GM18519 (cell line): ENCODE measurements around the gene TRIM73.
A peak's percentile ranks its signal among the peaks of the same experiment; 100 is the strongest.
"Not testable (repeated sequence)": the region's sequence is repeated elsewhere in the genome, so short reads cannot be mapped to it uniquely, and the experiment has no call there.

Source experiments
- ATAC-seq: cut with Tn5 transposase; IDR thresholded peaks from one replicate; pipeline ENCODE4 v1.9.1; 2021; ENCODE audit warnings: mild to moderate bottlenecking, moderate library complexity; ENCODE audit not compliant: unreplicated experiment, low FRiP score

TRIM73 gene

DNA sequence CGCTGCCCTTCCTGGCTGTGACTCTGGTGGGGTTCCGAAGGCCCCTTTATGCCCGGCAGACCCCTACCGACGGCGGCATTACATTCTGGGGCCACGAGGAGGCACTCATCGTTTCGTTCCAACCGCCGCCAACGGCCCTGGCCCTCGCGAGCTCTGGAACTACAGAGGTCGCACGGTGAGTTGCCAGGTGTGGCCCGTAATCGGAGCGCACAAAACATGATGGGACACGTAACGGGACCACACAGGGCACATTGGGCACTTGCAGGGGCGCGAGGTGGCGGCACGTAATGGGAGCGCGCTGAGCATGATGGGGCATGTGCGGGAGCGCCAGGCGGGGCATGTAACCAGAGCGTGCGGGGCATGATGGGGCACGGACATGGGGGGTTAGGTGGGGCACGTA is at the start of gene TRIM73:
Gene TRIM73 (plus strand): TSS at position 301 of the 400 bp plus-strand sequence. CDS start 3,305 bp downstream, outside the sequence.
- ATAC-seq = not testable (repeated sequence)

DNA sequence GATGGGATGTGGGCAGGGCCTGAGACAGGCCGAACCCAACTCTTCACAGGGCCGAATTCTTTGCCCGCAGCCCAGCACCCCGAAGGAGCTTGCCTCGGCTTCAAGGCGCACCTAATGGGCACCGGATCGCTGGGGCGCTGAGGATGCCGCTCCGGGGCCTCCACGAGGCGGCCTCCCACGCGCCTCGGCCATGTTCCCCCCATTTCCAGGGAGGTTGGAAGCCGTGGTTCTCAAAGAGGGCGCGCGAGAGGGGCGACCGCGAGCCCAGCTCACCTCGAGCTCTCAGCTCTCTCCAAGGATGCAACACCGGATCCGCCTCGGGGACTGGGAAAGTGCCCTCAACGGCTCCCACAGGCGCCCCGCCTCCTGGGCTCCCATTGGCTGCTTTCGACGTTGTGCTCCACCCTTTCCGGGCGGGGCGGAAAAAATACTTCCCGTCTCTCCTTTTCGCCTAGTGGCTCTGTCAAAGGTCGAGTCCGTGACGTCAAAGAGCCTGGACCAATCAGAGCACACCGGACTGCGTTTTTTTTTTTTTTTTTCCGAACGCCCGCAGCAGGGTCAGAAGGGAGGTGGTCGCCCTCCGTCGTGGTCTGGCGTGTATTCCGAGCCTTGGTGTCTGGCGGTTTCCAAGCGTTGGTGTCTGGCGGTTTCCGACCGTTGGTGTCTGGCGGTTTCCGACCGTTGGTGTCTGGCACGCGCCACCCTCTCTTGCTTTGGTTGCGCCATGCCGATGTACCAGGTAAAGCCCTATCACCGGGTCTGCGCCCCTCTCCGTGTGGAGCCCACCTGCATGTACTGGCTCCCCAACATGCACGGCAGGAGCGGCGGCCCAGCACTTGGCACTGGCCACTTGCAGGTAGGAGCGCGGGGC is 36.5 kb upstream of the TRIM73 start:
- not testable (repeated sequence) for ATAC-seq

GRCh38 chr7:75359542-75359848 is 35.9 kb upstream of the TRIM73 start:
- ATAC-seq = not testable (repeated sequence)

DNA sequence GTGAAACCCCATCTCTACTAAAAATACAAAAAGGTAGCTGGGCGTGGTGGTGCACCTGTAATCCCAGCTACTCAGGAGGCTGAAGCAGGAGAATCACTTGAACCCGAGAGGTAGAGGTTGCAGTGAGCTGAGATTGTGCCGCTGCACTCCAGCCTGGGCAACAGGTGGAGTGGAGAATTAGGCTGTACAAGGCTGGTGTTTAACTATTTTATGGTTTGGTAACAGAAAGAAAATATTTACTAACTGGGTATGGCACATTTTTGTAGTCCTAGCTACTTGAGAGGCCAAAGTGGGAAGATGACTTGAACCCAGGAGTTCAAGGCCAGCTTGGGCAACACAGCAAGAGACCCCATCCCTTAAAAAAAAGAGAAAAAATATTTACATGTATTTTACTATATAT is 31.4 kb upstream of the TRIM73 start:
- not testable (repeated sequence) for ATAC-seq

DNA sequence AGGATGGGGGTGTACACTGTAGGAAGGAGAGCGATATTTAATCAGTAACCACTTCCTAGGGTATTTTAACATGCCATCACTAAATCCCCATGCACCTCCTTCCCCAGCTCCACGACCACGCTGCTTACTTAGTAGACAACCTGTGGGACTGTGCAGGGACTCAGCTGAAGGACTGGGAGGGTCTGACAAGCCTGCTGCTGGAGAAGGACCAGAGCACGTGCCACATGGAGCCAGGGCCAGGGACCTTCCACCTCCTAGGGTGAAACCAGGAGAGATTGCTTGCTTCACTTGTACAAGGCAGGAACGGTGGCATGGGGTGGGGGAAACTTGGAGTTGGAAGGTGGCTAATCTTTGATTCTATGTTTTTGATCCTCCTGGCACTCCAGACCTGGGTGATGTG is 28.8 kb upstream of the TRIM73 start:
- not testable (repeated sequence) for ATAC-seq

DNA sequence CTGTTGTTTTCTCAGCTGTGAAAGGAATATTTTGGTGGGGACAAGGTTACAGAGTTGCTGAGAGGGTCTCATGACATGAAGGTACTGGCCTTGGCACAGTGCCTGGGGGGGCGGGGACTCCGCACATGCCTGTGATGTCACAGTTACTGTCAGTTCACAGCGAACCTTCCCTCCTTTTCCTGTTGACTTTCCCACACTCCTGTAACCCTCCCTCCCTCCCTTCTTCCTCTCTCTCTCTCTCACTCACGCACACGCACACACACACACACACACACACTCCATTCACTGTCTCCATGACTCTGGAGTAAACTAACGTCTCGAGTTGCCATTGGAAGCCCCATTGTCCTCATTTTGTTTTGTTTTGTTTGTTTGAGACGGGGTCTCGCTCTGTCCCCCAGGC is 28.1 kb upstream of the TRIM73 start:
- not testable (repeated sequence) for ATAC-seq

DNA sequence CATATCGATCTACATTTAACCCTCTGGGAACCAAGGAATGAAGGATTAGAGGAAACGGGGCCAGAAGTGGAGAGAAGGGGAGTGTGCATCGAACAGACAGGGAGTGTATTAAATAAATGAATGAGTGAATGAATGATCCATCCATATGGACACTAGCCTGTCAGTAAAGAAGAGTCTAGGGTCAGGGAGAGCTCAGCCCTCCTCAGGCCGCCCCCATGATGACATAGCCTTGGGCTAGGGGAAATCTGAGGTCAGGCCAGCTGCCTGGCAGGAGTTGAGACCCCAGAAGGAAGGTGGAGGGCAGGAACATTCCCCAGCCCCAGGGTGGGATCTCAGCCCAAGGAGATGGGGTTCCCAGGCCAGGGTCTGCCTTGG is 21.3 kb upstream of the TRIM73 start:
- ATAC-seq = not testable (repeated sequence)

- ATAC-seq = not testable (repeated sequence)
These were observed 20.7 kb upstream of the TRIM73 start for GRCh38 chr7:75374519-75375317.

GRCh38 chr7:75393194-75393593 is 2.2 kb upstream of the TRIM73 start:
- ATAC-seq = not testable (repeated sequence)

DNA sequence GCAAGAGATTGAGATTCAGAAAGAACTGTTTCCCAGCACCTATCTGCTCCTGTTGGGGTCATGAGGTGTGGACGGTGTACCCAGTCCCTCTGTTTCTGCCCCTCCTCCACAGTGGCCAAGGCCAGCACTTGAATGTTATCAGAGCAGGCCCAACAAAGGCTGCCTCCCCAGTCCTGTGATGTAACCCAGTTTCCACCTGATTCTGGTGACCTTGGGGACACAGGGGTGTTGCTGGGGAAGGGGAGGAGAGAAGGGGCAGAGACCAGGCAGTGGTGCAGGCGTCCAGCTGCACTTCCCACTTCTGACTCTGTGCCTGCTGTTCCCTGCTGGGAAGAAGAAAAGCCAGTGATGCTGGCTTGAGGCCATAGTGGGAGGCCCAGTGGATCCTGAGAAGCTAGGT is 2.4 kb downstream of the TRIM73 start:
- not testable (repeated sequence) for ATAC-seq

DNA sequence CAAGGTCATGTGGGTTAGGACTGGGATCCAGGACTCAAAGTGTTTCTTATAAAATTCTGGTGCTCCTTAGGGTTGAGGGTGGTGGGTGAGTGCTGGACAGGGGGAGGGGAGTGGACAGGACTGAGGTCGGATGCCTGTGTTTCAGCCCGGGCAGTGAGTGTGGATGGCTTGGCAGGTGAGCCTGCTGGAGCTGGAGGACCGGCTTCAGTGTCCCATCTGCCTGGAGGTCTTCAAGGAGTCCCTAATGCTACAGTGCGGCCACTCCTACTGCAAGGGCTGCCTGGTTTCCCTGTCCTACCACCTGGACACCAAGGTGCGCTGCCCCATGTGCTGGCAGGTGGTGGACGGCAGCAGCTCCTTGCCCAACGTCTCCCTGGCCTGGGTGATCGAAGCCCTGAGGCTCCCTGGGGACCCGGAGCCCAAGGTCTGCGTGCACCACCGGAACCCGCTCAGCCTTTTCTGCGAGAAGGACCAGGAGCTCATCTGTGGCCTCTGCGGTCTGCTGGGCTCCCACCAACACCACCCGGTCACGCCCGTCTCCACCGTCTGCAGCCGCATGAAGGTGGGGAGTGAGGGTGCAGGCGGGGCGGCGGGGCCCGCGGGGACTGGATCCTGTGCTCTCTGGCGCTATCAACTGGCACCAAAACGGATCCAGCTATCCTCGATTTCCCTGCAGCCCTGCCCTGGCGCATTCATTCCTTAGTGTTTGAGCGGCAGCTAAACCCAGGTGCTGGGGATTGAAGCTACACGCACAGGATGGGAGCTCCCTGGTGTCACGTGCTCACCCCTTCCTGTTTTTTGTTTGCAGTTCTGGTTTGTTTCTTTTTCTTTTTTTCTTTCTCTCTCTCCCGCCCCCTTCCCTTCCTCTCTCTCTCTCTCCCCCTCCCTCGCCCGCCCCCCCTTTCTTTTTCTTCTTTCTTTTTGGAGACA is 3.6 kb downstream of the TRIM73 start:
- ATAC-seq = not testable (repeated sequence)

GRCh38 chr7:75400575-75400974 is 5.1 kb downstream of the TRIM73 start:
- not testable (repeated sequence) for ATAC-seq

DNA sequence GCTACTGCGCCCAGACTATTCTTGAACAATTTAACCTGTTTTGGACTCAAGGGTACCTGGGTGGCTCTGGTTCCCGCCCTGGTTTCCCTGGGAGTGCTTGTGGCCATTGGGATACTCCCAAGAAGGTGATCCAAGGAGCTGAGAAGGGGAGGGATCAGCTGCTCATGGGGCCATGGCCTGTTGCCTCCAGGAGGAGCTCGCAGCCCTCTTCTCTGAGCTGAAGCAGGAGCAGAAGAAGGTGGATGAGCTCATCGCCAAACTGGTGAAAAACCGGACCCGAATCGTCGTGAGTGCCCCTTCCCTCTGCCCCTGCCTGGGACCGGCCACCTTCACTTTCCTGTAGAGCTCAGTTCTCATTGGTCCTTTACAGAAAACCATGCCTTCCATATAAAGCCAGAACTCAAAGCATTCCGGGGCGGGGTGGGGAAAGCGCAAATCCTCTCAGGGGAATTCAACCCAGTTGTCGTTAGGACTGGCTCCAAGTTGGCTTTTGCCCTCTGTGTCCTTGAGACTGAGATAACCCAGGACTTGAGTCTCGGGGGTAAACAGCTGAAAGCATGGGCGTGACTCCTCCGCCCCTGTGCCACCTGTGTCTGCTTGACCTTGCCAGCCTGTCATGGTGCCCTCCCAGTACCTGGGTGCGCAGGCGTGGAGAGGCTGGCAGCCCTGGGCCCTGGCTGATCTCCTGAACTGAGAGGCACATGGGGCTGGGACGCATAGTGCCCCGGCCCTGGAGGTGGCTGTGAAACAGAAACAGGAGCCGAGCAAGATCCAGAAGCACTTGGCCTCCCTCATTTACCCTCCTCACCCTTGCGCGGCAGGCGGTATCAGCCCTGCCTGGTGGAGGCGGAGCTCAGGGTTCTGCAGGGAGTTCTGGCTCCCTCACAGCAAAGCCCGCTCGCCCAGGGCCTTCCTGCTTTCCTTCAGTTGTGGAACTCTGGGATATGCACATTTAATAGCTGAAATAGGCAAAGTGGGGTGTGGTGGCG is 8.3 kb downstream of the TRIM73 start:
- not testable (repeated sequence) for ATAC-seq

DNA sequence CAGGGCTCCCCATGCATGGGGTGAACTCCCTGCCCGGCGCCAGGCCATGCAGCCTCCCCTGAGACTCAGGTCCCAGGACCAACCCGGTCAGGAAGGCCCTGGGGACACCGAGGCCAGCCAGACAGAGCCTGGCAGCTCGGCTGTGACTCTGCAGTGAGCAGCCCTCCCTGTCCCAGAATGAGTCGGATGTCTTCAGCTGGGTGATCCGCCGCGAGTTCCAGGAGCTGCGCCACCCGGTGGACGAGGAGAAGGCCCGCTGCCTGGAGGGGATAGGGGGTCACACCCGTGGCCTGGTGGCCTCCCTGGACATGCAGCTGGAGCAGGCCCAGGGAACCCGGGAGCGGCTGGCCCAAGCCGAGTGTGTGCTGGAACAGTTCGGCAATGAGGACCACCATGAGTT is 9.2 kb downstream of the TRIM73 start:
- ATAC-seq = not testable (repeated sequence)

DNA sequence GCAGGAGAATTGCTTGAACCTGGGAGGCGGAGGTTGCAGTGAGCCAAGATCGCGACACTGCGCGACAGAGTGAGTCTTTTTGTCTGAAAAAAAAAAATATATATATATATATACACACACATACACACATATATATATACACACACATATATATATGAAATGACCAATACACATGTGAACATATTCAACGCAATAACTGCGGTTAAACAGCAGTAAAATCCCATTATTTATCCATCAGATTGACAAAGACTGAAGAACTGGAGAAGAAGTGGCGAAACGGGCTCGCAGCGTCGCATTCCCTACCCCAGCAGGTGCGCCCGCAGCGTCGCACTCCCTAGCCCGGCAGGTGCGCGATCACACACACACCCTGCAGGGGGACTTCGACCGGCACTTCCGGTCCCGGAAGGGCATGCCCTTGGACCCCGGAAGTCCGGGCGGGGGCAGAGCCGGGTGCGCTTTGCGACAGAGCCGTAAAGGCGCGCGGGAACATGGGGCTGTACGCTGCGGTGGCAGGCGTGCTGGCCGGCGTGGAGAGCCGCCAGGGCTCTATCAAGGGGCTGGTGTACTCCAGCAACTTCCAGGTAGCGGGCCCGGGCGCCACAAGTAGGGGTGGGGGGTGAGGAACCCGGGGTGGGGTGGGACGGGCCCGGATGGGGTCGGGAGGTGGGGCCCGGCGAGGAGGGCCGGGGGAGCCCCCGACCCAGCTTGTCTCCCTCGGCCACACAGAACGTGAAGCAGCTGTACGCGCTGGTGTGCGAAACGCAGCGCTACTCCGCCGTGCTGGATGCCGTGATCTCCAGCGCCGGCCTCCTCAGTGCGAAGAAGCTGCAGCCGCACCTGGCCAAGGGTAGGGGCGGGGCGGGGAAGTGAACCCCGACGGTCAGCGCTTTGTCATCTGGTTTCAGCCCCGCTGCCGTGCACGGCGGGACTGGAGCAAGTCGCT is 14.7 kb downstream of the TRIM73 start:
- ATAC-seq = peak; percentile 88

GRCh38 chr7:75410823-75411173 is 15.4 kb downstream of the TRIM73 start:
- ATAC-seq = not testable (repeated sequence)

DNA sequence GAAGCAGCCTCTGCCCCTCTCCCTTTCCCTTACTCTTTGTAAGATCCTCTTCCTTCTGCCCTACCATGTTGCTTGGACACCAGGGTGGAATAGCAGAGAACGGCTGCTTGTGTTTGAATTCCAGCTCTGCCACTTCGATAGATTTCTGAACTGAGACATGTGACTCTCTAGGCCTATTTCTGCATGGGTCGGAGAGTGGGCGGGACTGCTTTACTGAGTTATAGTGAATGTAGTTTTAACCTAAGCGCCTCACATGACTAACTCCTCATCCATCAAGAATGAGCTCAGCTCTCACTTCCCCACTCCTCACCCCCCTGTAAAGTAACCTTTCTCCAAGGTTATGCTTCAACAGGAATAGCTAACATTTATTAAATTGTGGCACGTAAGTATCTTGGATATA is 18.8 kb downstream of the TRIM73 start:
- ATAC-seq = not testable (repeated sequence)

- ATAC-seq = not testable (repeated sequence)
These were observed 19.4 kb downstream of the TRIM73 start for GRCh38 chr7:75414708-75415427.
